HEK293T (cell line): Measurements from ENCODE around the gene PDE3B.

Source experiments
- ARNT ChIP-seq: fragments of 450-650 bp; IDR thresholded peaks from 2 replicates; pipeline ENCODE4 v1.6.1; 2017; ENCODE audit warnings: mild to moderate bottlenecking
- BHLHE40 ChIP-seq: fragments of 450-650 bp; IDR thresholded peaks from 2 replicates; pipeline ENCODE4 v1.6.1; 2016; ENCODE audit warnings: mild to moderate bottlenecking, moderate library complexity, borderline replicate concordance
- CTBP1 ChIP-seq: fragments of 450-650 bp; IDR thresholded peaks from 2 replicates; pipeline ENCODE4 v1.6.1; 2016; ENCODE audit warnings: borderline replicate concordance
- FOXK2 ChIP-seq: fragments of 450-650 bp; IDR thresholded peaks from 2 replicates; pipeline ENCODE4 v1.6.1; 2016; ENCODE audit warnings: mild to moderate bottlenecking
- LEF1 ChIP-seq: fragments of 450-650 bp; IDR thresholded peaks from 2 replicates; pipeline ENCODE4 v1.6.1; 2017; ENCODE audit warnings: mild to moderate bottlenecking, borderline replicate concordance
- NFRKB ChIP-seq: fragments of 450-650 bp; IDR thresholded peaks from 2 replicates; pipeline ENCODE4 v1.6.1; 2016; ENCODE audit warnings: mild to moderate bottlenecking, moderate library complexity
- PKNOX1 ChIP-seq: fragments of 450-650 bp; IDR thresholded peaks from 2 replicates; pipeline ENCODE4 v1.6.1; 2016
- SUZ12 ChIP-seq: fragments of 450-650 bp; IDR thresholded peaks from 2 replicates; pipeline ENCODE4 v1.6.1; 2016; ENCODE audit warnings: mild to moderate bottlenecking
- TARDBP ChIP-seq: fragments of 450-650 bp; IDR thresholded peaks from 2 replicates; pipeline ENCODE4 v1.6.1; 2016

GRCh38 chr11:14904745-14905103, 261.1 kb downstream of the PDE3B start:
- no peak for TF ChIP-seq NFRKB
- no peak for TF ChIP-seq BHLHE40
- TF ChIP-seq LEF1 = no peak
- TF ChIP-seq FOXK2 = no peak
- TF ChIP-seq CTBP1 = no peak
- TF ChIP-seq ARNT = no peak
- TF ChIP-seq SUZ12 = no peak
- TF ChIP-seq TARDBP = no peak
- TF ChIP-seq PKNOX1 = no peak
